Spleen (tissue), 7 donors: Measurements from ENCODE around the gene CSNK1G2.

Experiments
- POLR2AphosphoS5 ChIP-seq, 3 donors: sonication (generic); formaldehyde crosslinking; IDR thresholded peaks; one replicate each; pipeline ENCODE4 v1.5.1; 2017; ENCODE audit warnings: antibody characterized with exemption in 3 of 3
- TF ChIP-seq, protein P1 (sequence below), 11 experiments: fragments of 200-600 bp in 7 of 11; fragments of 450-650 bp in 4 of 11; sonication (generic) in 4 of 11; IDR thresholded peaks in 8 of 11; conservative IDR thresholded peaks in 3 of 11; 1 replicate in 7 of 11; 2 replicates in 4 of 11; pipeline versions ENCODE4 v1.4.0 to v1.8.0; 2016 to 2021; ENCODE audit warnings: antibody characterized with exemption in 11 of 11, inconsistent platforms in 4 of 11, mild to moderate bottlenecking in 1 of 11
- donor health status: DM: no; HTN: no; CAD: no; lungs with moderate emphysema.
- donor health status: DM: no; HTN: no; CAD: no.
- donor health status: DM: no; HTN: no; CAD: no.

GRCh38 chr19:1985588-1986356 lies 44.8 kb downstream of the CSNK1G2 start:
- TF ChIP-seq, protein P1, sequence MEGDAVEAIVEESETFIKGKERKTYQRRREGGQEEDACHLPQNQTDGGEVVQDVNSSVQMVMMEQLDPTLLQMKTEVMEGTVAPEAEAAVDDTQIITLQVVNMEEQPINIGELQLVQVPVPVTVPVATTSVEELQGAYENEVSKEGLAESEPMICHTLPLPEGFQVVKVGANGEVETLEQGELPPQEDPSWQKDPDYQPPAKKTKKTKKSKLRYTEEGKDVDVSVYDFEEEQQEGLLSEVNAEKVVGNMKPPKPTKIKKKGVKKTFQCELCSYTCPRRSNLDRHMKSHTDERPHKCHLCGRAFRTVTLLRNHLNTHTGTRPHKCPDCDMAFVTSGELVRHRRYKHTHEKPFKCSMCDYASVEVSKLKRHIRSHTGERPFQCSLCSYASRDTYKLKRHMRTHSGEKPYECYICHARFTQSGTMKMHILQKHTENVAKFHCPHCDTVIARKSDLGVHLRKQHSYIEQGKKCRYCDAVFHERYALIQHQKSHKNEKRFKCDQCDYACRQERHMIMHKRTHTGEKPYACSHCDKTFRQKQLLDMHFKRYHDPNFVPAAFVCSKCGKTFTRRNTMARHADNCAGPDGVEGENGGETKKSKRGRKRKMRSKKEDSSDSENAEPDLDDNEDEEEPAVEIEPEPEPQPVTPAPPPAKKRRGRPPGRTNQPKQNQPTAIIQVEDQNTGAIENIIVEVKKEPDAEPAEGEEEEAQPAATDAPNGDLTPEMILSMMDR (IDR thresholded peaks at IDR 0.05 in 8 of 11, conservative IDR thresholded peaks at IDR 0.05 in 3 of 11) = no peak
- peak; percentile 7 to 57 (median 20) for TF ChIP-seq POLR2AphosphoS5 (IDR thresholded peaks at IDR 0.05)
